Measurements from ENCODE around the gene UBE2K.
"Not testable (repeated sequence)": the region's sequence is repeated elsewhere in the genome, so short reads cannot be mapped to it uniquely, and the experiment has no call there.

UBE2K gene

DNA sequence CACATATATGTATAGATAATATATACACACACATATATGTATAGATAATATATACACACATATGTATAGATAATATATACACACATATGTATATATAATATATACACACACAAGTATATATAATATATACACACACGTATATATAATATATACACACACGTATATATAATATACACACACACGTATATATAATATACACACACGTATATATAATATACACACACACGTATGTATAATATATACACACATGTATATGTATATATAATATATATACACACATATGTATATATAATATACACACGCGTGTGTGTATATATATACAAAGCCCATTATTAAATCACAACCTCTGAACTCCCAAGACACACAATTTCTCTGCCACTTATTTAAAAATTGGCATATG is 8.0 kb upstream of the UBE2K start:
- no peak for DNase-seq (ENCODE audit: low spot score)

DNA sequence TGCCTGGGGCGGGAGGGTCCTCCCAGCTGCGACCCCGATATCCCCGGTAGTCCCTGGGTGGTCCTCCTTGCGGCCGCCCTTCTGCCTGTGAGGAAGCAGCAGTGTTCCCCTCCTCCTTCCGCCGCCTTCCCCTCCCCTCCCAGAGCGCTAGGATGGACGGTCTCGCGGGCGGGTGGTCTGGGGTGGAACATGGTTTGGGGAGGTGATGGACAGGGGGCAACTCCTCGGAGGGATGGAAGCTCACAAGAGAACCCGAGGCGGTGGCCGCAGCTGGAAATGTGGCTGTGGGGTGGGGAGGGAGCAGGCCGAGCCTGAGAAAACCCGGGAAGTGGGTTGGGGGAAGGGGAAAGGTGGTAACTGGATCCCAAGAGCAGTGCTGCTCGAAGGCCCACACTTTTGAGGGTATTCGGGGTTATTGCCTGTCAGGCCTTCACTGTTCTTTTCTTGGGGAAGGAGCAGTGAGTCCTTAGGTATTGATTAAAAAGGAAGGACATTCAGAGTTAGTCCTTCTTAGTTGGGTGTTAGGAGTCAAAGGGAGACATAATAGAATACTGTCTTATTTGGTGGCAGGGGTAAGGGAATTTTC is 581 bp downstream of the UBE2K start:
- peak; percentile 51 for DNase-seq (ENCODE audit: low spot score)

DNA sequence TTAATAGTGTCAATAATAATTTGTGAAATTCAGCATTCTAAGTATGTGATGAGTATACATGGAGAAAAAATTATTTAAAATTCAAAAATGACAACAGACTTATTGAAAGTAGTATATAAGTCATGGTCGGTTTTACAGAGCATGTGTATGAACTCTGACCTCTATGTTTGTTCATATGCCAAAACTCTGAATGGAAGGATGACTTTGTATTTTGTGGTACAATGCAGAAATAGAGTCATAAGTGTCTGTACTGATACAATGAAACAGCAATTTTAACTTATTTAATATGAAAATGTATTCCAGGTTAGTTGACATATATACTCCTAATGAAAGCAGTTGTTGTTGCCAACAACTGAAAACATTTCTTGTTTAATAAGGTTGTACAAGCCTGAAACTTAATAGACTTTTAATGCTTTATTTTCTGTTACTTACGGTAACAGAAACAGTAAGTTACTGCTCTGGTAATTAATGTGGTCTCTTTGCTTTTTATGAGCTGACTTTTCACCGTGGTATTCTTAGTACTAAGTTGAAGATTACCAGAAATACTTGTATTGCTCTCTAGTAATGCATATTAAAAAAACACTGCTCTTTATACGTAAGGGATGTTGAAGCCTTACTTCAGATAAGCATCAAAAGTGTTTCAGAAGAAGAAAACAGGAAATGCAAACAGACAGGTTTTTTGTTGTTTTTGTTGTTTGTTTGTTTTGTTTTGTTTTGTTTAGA is 1.9 kb downstream of the UBE2K start:
- DNase-seq (ENCODE audit: low spot score): no peak

DNA sequence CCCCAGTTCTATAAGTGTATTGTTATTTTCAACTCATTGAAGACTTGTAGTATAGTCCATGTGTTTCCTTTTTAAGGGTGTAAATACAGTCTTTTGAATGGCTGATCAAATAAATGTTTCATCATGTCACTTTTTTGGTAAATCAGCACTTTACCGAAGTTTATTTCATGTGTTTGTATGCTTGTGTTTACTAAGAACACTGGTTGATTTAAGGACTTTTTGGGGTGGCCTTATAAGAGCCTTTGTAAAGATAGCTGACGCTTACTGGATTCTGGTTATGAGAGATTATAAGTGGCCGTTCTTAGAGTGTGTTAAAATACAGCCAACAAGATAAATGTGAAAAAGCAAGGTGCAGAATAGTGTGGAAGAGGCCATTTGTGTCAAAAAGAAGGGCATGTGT is 2.6 kb downstream of the UBE2K start:
- DNase-seq (ENCODE audit: low spot score): no peak

DNA sequence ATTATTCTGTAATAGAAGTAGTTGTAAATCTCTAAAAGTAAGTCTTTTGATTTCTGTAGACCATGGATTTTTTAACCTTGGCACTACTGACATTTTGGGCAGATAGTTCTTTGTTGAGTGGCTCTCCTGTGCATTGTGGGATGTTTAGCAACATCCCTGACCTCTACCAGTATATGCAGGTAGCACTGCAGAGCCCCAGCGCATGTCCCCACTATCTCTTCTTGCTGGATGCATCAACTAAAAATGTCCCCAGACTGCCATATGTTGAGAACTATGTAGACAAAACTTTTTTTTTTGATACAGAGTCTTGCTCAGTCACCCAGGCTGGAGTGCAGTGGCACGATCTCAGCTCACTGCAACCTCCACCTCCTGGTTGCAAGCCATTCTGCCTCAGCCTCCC is 4.8 kb downstream of the UBE2K start:
- no peak for DNase-seq (ENCODE audit: low spot score)

DNA sequence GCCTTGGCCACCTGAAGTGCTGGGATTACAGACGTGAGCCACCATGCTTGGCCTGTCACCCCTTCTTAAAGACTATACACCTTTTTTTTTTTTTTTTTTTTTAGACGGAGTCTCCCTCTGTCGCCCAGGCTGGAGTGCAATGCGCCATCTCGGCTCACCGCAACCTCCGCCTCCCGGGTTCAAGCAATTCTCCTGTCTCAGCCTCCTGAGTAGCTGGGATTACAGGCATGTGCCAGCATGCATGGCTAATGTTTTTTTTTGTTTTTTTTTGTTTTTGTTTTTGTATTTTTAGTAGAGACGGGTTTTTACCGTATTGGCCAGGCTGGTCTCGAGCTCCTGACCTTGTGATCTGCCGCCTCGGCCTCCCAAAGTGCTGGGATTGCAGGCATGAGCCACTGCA is 6.9 kb downstream of the UBE2K start:
- DNase-seq (ENCODE audit: low spot score): not testable (repeated sequence)

DNA sequence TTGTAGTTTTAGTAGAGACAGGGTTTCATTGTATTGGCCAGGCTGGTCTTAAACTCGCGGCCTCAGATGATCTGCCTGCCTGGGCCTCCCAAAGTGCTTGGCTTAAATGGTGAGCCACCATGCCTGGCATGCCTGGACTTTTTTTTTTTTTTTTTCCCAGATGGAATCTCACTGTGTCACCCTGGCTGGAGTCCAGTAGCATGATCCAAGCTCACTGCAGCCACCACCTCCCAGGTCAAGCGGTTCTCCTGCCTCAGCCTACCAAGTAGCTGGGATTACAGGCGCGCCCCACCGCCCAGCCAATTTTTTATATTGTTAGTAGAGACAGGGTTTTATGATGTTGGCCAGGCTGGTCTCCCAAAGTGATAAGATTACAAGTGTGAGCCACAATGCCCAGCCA is 8.4 kb downstream of the UBE2K start:
- no peak for DNase-seq (ENCODE audit: low spot score)

DNA sequence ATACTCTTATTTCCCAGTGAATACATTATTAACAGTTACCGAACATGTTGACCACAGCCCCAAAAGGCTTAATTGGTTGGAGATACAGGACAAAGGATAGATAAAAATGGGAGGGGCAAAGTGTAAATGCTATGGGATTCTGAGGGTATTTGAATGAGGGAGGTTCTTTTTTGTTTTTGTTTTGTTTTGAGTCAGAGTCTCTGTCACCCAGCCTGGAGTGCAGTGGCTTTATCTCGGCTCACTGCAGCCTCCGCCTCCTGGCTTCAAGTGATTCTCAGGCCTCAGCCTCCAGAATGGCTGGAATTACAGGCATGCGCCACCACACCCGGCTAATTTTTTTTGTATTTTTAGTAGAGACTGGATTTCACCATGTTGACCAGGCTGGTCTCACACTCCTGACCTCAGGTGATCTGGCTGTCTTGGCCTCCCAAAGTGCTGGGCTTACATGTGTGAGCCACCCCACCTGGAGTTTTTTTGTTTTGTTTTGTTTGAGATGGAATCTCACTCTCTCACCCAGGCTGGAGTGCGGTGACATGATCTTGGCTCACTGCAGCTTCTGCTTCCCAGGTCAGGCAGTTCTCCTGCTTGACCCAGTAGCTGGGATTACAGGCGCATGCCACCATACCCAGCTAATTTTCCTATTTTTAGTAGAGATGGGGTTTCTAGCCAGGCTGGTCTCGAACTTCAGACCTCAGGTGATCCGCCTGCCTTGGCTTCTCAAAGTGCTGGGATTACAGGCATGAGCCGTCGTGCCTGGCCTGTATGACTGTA is 9.0 kb downstream of the UBE2K start:
- DNase-seq (ENCODE audit: low spot score): no peak

DNA sequence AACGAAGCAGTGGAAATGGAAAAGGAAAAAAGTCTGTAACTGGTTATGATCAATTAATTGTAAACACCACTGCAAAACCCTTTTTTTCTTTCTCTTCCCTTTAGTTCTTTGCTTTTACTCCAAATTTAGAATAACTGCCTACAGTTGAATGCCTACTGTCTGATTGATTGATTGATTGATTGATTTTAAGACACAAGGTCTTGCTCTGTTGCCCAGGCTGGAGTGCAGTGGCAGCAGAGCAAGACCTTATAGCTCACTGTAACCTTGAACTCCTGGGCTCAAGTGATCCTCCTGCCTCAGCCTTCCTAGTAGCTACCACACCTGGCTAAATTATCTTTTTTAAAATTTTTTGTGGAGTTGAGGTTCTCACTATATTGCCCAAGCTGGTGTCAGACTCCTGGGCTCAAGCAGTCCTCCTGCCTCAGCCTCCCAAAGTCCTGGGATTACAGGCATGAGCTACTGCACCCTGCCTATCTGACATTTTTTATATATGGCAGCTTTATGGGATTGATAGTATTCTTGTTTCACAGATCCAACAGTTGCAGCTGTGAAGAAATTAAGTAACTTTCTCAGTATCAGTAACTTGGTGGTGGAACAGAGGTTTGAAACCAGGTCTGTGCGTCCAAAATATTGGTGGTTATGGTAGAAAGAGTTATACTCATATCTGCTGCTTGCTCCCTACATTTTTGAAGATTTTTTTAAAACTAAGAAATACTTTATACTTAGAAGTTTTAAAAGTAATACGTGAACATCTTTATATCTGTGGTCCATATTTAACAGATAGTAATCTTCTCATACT is 12.4 kb downstream of the UBE2K start:
- no peak for DNase-seq (ENCODE audit: low spot score)

DNA sequence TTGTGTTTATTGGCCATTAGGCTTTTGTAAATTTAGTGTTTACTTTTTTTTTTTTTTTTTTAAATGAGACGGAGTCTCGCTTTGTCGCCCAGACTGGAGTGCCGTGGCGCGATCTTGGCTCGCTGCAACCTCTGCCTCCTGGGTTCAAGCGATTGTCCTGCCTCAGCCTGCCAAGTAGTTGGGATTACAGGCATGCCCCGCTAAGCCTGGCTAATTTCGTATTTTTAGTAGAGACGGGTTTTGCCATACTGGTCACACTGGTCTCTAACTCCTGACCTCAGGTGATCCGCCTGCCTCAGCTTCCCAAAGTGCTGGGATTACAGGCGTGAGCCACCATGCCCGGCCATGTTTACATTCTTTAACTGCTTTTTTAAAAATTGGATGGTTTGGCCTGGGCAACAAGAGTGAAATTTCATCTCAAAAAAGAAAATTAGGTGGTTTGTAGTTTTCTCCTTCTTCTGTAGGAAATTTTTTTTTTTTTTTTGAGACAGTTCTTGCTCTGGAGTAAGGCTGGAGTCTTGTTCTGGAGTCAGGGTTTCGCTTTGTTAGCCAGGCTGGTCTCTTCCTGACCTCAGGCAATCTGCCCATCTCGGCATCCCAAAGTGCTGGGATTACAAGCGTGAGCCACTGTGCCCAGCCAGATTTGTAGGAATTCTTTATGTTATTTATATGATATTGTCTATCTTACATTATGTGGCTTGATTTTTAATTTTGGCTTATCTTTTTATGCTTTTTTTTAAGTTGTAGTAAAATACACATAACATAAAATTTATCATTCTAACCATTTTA is 15.1 kb downstream of the UBE2K start:
- DNase-seq (ENCODE audit: low spot score): no peak

DNA sequence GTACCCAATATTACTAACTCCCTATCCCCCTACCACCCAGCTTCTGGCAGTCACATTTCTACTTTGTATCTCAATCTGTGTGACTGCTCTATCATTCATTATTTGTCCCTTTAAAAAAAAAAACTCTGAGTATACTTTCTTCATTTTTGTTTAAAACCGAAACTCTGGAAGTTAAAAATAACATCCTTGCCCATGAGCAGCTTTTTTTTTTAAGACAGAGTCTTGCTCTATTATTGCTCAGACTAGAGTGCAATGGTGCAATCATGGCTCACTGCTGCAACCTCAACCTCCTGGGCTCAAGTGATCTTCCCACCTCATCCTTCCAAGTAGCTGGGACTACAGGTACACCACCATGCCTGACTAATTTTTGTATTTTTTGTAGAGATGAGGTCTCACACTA is 15.8 kb downstream of the UBE2K start:
- DNase-seq (ENCODE audit: low spot score): no peak

DNA sequence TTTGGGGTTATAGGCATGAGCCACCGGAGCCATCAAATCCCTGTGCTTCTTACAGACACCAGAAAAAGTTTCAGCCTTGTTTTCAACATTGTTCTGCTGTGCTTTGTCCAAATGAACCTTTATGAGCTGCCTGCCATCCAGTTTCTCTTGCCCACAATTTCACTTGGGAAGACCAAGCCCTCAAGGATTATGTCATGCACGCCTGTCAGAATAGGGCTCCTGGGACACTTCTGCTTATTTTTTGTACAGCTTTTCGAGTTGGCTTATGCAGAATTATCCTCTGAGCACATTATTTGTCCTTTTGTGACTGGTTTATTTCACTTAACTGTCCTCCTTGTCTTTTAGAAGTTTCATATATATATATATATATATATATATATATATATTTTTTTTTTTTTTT is 16.2 kb downstream of the UBE2K start:
- DNase-seq (ENCODE audit: low spot score): no peak

DNA sequence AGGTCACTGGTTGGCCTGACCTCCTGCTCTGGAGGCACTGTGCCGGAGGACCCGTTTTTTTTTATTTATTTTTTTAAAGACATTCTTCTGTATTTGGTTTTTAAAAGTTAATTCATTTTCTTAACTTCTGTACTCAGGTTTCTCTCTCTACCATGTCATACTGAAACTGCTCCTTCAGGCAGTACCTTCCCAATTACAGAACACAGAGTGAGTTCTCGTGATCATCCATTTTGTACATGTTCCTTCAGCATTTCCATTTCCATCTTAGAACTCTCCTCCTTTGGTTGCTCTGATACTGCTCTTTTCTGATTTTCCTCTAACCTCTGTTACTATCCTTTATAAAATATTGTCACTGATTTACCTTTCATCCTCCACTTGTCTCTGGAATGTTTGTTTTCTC is 17.9 kb downstream of the UBE2K start:
- peak; percentile 13 for DNase-seq (ENCODE audit: low spot score)

DNA sequence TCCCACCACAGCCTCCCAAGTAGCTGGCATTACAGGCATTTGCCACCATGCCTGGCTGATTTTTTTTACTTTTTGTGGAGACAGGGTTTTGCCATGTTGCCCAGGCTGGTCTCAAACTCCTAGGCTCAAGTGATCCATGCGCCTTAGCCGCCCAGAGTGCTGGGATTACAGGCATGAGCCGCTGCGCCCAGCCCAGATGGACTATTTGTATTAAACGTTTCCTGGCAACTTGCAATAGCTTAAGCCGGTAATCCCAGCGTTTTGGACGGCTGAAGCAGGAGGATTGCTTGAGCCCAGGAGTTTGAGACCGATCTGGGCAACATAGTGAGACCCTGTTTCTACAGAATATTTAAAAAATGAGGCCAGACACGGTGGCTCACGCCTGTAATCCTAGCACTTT is 18.4 kb downstream of the UBE2K start:
- DNase-seq (ENCODE audit: low spot score): no peak

DNA sequence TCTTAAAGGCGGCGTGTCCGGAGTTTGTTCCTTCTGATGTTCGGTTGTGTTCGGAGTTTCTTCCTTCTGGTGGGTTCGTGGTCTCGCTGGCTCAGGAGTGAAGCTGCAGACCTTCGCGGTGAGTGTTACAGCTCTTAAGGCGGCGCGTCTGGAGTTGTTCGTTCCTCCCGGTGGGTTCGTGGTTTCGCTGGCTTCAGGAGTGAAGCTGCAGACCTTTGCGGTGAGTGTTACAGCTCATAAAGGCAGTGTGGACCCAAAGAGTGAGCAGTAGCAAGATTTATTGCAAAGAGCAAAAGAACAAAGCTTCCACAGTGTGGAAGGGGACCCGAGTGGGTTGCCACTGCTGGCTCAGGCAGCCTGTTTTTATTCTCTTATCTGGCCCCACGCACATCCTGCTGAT is 19.8 kb downstream of the UBE2K start:
- not testable (repeated sequence) for DNase-seq (ENCODE audit: low spot score)

DNA sequence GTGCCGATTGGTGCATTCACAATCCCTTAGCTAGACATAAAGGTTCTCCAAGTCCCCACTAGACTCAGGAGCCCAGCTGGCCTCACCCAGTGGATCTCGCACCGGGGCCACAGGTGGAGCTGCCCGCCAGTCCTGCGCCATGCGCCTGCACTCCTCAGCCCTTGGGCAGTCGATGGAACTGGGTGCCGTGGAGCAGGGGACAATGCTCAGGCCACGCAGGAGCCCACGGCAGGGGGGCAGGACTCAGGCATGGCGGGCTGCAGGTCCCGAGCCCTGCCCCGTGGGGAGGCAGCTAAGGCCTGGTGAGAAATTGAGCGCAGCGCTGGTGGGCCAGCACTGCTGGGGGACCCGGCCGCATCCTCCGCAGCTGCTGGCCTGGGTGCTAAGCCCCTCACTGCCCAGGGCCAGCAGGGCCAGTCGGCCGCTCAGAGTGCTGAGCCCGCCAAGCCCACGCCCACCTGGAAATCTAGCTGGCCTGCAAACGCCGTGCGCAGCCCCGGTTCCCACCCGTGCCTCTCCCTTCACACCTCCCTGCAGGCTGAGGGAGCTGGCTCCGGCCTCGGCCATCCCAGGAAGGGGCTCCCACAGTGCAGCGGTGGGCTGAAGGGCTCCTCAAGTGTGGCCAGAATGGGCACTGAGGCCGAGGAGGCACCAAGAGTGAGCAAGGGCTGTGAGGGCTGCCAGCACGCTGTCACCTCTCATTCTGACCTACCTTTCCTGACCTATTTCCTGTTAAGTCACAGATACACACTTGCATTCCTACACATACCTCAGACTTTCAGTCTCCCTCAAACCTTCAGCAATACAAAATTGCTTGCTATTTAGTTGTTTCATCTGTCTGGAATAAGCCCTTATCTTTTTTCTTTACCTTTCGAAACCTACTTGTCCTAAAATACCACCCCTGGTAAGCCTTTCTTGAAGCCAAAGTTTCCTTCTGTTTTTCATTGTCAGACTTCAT is 20.7 kb downstream of the UBE2K start:
- no peak for DNase-seq (ENCODE audit: low spot score)

DNA sequence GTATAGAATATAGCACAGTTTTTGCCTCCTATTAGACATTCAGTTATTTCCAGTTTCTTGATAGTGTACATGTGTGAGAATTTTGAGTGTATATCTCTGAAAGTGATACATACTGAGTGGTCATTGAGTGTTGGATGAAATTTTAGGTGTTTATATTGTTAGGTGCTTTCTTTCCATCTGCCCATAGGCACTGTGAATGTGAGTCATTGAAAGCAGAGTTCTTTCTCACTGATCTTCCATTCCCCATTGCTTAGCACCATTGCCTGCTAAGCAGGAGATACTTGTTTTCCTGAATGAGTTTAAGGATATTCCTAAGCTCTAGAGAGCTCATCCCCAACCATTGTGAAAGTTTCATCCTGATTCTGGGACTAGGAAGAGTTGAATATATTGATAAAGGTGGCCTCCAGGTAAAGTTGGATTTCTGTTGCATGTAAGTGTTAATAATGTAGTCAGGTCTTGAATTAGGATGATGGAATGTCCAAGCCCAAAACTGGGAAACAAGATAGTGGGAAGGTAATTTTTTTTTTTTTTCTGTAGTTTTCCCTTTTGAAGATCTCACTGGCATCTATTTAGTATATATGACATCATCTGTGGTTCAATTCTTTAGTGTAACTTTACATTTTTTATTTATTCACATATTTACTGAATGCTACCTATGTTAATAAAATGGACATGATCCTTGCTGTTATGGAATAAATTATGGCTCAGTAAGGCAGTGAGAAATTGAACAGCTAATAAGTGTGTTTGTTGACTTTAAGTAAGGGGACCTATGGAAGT is 22.1 kb downstream of the UBE2K start:
- no peak for DNase-seq (ENCODE audit: low spot score)

DNA sequence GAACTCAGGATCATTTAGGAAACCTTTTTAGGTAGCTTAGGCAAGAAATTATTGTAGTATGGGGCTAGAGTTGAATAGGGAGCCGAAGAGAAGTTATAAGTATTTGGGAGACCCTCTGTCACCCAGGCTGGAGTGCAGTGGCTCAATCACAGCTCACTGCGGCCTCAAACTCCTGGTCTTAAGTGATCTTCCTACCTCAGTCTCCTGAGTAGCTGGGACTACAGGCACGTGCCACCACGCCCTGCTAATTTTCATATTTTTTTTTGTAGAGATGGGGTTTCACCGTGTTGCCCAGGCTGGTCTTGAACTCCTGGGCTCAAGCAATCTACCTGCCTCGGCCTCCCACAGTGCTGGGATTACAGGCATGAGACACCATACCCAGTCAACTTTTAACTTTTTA is 23.3 kb downstream of the UBE2K start:
- DNase-seq (ENCODE audit: low spot score): not testable (repeated sequence)

DNA sequence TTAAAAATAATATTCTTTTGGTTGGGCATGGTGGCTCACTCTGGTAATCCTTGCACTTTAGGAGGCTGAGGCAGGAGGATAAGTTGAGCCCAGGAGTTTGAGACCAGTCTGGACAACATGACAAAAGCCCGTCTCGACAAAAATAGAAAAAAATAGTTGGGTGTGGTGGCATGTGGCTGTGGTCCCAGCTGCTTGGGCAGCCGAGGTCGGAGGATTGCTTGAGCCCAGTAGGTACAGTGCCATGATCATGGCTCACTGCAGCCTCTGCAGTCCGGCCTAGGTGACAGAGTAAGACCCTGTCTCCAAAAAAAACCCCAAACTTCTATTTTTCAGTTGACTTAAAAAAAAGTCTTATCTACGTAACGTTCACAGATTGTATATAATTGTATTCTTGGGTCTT is 23.9 kb downstream of the UBE2K start:
- no peak for DNase-seq (ENCODE audit: low spot score)

DNA sequence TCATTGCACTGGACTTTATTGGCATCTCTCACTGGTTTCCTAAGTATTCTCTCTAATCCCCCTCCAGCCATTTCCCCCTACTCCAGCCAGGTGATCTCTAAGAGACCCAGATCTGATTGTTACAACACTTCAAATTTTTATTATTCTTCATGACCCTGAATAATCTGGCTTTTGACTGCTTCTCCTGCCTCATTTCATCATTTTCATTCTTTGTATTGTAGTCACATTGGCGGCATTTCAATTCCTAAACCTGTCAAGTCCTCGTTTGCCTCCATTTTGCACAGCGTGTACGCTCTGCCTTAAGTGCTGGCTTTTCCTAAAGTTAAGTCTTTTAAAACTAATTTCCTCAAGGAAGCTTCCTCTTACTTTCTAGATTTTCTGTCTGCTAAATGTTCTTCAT is 31.6 kb downstream of the UBE2K start:
- no peak for DNase-seq (ENCODE audit: low spot score)
